Endothelial cell of umbilical vein (primary cell): Measurements from ENCODE around the gene CTDP1. TPM values are rescaled to one million over a fixed set of nuclear protein-coding genes. Genes with fewer than 3 reads are reported as not detected.

Experiments
- BruUV-seq: library from RNA; stranded (reverse); fragments of 400-500 nt; replicated peaks from 2 replicates; lab custom pipeline; 2021; lab: Mats Ljungman, UMichigan
- CTCF ChIA-PET: fragments of 300-600, 350-600 bp; sonication (Branson Sonifier 250); formaldehyde crosslinking; loops from one replicate; lab custom pipeline; 2021; ENCODE audit warnings: antibody characterized with exemption, inconsistent platforms; lab: Charles Lee
- POLR2A ChIA-PET: fragments of 300-600, 350-600 bp; sonication (Branson Sonifier 250); formaldehyde crosslinking; loops from one replicate; lab custom pipeline; 2021; ENCODE audit warnings: antibody characterized with exemption, inconsistent platforms; lab: Charles Lee
- DNase-seq: peaks from one replicate; pipeline ENCODE4 v3.0.0-alpha.2; 2011; ENCODE audit warnings: low read depth, low spot score
- FAIRE-seq: peaks from 2 replicates; lab custom pipeline; 2011; peaks lifted over from hg19 to GRCh38; lab: Jason Lieb, UNC
- H2AFZ ChIP-seq: 2 replicates; pipeline ENCODE4 v1.6.0; 2012; ENCODE audit warnings: low read depth, low read length, control low read depth, inconsistent platforms
- H3K27ac ChIP-seq: 2 replicates; pipeline ENCODE4 v1.5.1; 2011; ENCODE audit warnings: low read depth, mild to moderate bottlenecking, control low read depth, low read length, moderate library complexity; ENCODE audit not compliant: insufficient read depth
- H3K27me3 ChIP-seq, 2 experiments: 2 replicates each; pipeline versions ENCODE4 v1.6.0 to v1.6.1; 2011; ENCODE audit warnings: low read length in 2 of 2, mixed read lengths in 1 of 2; ENCODE audit not compliant: control insufficient read depth in 2 of 2, insufficient read depth in 2 of 2
- H3K36me3 ChIP-seq, 2 experiments: 2 replicates in 1 of 2; 3 replicates in 1 of 2; pipeline ENCODE4 v1.5.1; 2011; ENCODE audit warnings: low read length in 2 of 2, mild to moderate bottlenecking in 1 of 2, moderate library complexity in 1 of 2; ENCODE audit not compliant: control insufficient read depth in 2 of 2, insufficient read depth in 2 of 2; ENCODE audit errors: extremely low read depth in 1 of 2
- H3K4me1 ChIP-seq: 3 replicates; pipeline ENCODE4 v1.5.1; 2011; ENCODE audit warnings: mild to moderate bottlenecking, low read length; ENCODE audit not compliant: control insufficient read depth, insufficient read depth; ENCODE audit errors: extremely low read depth
- H3K4me2 ChIP-seq: 2 replicates; pipeline ENCODE4 v1.6.1; 2011; ENCODE audit warnings: low read length, control low read depth, mixed read lengths; ENCODE audit not compliant: insufficient read depth
- H3K4me3 ChIP-seq, 3 experiments: fragments of 200-600 bp in 1 of 3; sonication (generic), shearing (Covaris generic) in 1 of 3; replicated peaks in 1 of 3; 2 replicates each; pipeline ENCODE4 v1.5.1; 2011 to 2016; ENCODE audit warnings: control low read depth in 3 of 3, low read length in 3 of 3, mild to moderate bottlenecking in 2 of 3, inconsistent platforms in 1 of 3, low read depth in 1 of 3, moderate library complexity in 1 of 3; ENCODE audit not compliant: insufficient read depth in 1 of 3
- H3K79me2 ChIP-seq: 2 replicates; pipeline ENCODE4 v1.6.0; 2012; ENCODE audit warnings: low read length, inconsistent platforms; ENCODE audit not compliant: control insufficient read depth, insufficient read depth
- H3K9ac ChIP-seq: replicated peaks from 2 replicates; pipeline ENCODE3; 2011; ENCODE audit warnings: low read length, control low read depth; ENCODE audit not compliant: insufficient read depth; ENCODE audit errors: extremely low read depth
- H3K9me1 ChIP-seq: replicated peaks from 3 replicates; pipeline ENCODE4 v1.6.0; 2011; ENCODE audit warnings: mild to moderate bottlenecking, low read length; ENCODE audit not compliant: control insufficient read depth, insufficient read depth; ENCODE audit errors: extremely low read depth
- H3K9me3 ChIP-seq: replicated peaks from 2 replicates; pipeline ENCODE4 v1.5.1; 2012; ENCODE audit warnings: low read length, inconsistent platforms; ENCODE audit not compliant: control insufficient read depth, insufficient read depth
- H4K20me1 ChIP-seq: replicated peaks from 2 replicates; pipeline ENCODE3; 2011; ENCODE audit warnings: mild to moderate bottlenecking, low read length; ENCODE audit not compliant: control insufficient read depth, insufficient read depth; ENCODE audit errors: extremely low read depth
- EZH2 ChIP-seq: IDR thresholded peaks from 2 replicates; pipeline ENCODE4 v1.6.1; 2012; ENCODE audit warnings: borderline replicate concordance, low read depth, mild to moderate bottlenecking, moderate library complexity, low read length, inconsistent platforms; ENCODE audit not compliant: severe bottlenecking
- FOS ChIP-seq: IDR thresholded peaks from 2 replicates; pipeline ENCODE4 v1.6.1; 2011; ENCODE audit warnings: mild to moderate bottlenecking, low read length, moderate library complexity, borderline replicate concordance; ENCODE audit not compliant: insufficient read depth
- GATA2 ChIP-seq: IDR thresholded peaks from 2 replicates; pipeline ENCODE4 v1.7.0; 2011; ENCODE audit warnings: low read depth, mild to moderate bottlenecking, moderate library complexity, mixed read lengths, low read length; ENCODE audit not compliant: insufficient read length, insufficient read depth
- JUN ChIP-seq: IDR thresholded peaks from 2 replicates; pipeline ENCODE4 v1.6.1; 2011; ENCODE audit warnings: borderline replicate concordance, low read depth; ENCODE audit not compliant: insufficient read length, insufficient read depth
- MYC ChIP-seq: IDR thresholded peaks from one replicate; pipeline ENCODE4 v1.6.1; 2011; ENCODE audit warnings: mild to moderate bottlenecking, low read depth, low read length
- POLR2A ChIP-seq: IDR thresholded peaks from 2 replicates; pipeline ENCODE4 v1.6.1; 2012; ENCODE audit warnings: low read depth, mild to moderate bottlenecking, control low read depth, low read length
- POLR2AphosphoS5 ChIP-seq: IDR thresholded peaks from 2 replicates; pipeline ENCODE4 v1.6.1; 2012; ENCODE audit warnings: low read depth, mild to moderate bottlenecking, control low read depth, low read length, moderate library complexity; ENCODE audit not compliant: insufficient read depth
- dilution Hi-C: fragments of 300-500 bp; cut with MboI; formaldehyde crosslinking; loops from one replicate; pipeline ENCODE4 v1.15.0; 2019; ENCODE audit warnings: low sequenced_read_pairs; ENCODE audit not compliant: extremely low pct_ligation_motif_present
- intact Hi-C: fragments of 100-400 bp; cut with micrococcal nuclease; formaldehyde crosslinking; loops from one replicate; pipeline ENCODE4 v1.10.0; 2022
- polyA plus RNA-seq, 4 experiments: library from polyadenylated mRNA; depleted of rRNA in 3 of 4; stranded (reverse) in 3 of 4; unstranded in 1 of 4; fragments of >200 nt; gene quantifications; 2 replicates each; pipeline versions ENCODE4 v1.2.1 to v1.2.3, GENCODE V29; 2011 to 2012; ENCODE audit warnings: missing spikeins in 1 of 4
- total RNA-seq: library from RNA; stranded (reverse); gene quantifications from 2 replicates; pipeline ENCODE4 v1.2.3, GENCODE V29; 2021
- TF ChIP-seq, protein P1 (sequence below): IDR thresholded peaks from 2 replicates; pipeline ENCODE4 v1.6.1; 2011; ENCODE audit not compliant: insufficient read depth, insufficient read length
- TF ChIP-seq, protein P2 (sequence below), 2 donors: IDR thresholded peaks; 1 replicate in 1 of 2; 2 replicates in 1 of 2; pipeline ENCODE4 v1.5.1; 2011; ENCODE audit warnings: low read length in 2 of 2, mild to moderate bottlenecking in 2 of 2, moderate library complexity in 2 of 2, control low read depth in 1 of 2, inconsistent platforms in 1 of 2, low read depth in 1 of 2; ENCODE audit not compliant: insufficient read depth in 1 of 2; ENCODE audit errors: extremely low read depth in 1 of 2

CTDP1 gene
- total and polyA plus RNA-seq, 2 donors (not counting 3 experiments of a cell fraction or from before 2014, with no cell fraction given), result 15.3 to 27.6 TPM

DNA sequence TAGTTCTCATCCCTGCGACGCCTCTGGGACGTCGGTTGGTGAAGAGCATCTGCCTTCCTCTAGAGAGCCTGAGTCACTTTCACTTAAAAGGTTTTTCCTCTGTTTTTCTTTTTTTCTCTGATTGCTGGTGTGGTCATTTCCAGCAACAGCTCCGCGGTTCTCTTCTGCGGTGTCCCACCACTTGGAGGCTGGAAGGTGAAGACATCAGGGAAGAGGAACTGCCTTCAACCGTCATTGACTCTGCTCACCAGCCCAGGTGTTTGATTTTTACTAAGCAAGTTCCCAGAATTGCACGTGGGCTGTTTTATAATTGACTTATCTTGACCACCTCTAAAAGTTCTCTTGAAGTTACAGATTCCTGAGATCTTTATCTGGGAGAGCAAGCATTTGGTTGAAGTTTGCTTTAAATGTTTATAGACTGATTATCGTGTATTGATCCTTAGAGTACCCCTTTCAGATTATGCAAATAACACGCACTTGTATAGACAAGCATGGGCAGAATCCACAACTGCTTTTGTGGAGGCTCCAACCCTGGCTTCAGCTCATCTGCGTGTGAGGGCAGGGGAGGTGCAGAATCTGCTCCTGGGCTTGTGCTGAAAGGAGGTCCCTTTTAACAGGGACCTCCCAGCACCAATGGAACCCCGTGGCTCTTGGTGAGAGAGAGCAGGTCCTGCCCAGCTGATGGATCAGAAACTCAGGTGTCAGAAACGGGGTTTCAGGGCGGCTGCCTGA lies 3.5 kb downstream of the CTDP1 start:
- H3K27ac ChIP-seq, result no peak overlapping the region
- dilution Hi-C loops, result no loop called here
- H3K4me1 ChIP-seq, result peaks cover 13% of the 10 kb centered on the region
- H3K9me1 ChIP-seq, result no peaks in the 10 kb centered on the region
- H3K36me3 ChIP-seq, result no peaks in the 10 kb centered on the region
- H3K27me3 ChIP-seq, result no peaks in the 10 kb centered on the region
- DNase-seq (no peak), FAIRE-seq (no peak)
- no peak overlapping the region for H3K9ac ChIP-seq
- no peak for TF ChIP-seq POLR2A
- TF ChIP-seq, protein P1, sequence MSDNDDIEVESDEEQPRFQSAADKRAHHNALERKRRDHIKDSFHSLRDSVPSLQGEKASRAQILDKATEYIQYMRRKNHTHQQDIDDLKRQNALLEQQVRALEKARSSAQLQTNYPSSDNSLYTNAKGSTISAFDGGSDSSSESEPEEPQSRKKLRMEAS, result no peak
- TF ChIP-seq EZH2, result no peak
- no peak for TF ChIP-seq FOS
- no peak for TF ChIP-seq POLR2AphosphoS5
- no peak for TF ChIP-seq JUN
- TF ChIP-seq GATA2, result no peak
- TF ChIP-seq MYC, result no peak
- TF ChIP-seq, protein P2, sequence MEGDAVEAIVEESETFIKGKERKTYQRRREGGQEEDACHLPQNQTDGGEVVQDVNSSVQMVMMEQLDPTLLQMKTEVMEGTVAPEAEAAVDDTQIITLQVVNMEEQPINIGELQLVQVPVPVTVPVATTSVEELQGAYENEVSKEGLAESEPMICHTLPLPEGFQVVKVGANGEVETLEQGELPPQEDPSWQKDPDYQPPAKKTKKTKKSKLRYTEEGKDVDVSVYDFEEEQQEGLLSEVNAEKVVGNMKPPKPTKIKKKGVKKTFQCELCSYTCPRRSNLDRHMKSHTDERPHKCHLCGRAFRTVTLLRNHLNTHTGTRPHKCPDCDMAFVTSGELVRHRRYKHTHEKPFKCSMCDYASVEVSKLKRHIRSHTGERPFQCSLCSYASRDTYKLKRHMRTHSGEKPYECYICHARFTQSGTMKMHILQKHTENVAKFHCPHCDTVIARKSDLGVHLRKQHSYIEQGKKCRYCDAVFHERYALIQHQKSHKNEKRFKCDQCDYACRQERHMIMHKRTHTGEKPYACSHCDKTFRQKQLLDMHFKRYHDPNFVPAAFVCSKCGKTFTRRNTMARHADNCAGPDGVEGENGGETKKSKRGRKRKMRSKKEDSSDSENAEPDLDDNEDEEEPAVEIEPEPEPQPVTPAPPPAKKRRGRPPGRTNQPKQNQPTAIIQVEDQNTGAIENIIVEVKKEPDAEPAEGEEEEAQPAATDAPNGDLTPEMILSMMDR (IDR thresholded peaks at IDR 0.05; ENCODE audit: extremely low read depth in 1 of 2, insufficient read depth in 1 of 2, low read depth in 1 of 2, low read length in 2 of 2), result no peak
- intact Hi-C loops, result no loop called here
- no peak overlapping the region for H3K4me3 ChIP-seq
- H3K4me2 ChIP-seq, result no peak overlapping the region
- POLR2A ChIA-PET, result no interaction called here
- BruUV-seq, result no TSS peak
- H3K79me2 ChIP-seq, result peaks cover 74% of the 10 kb centered on the region
- no peaks in the 10 kb centered on the region for H4K20me1 ChIP-seq
- CTCF ChIA-PET, result no interaction called here
- H2AFZ ChIP-seq, result no peak overlapping the region
- no peaks in the 10 kb centered on the region for H3K9me3 ChIP-seq
